Calu3 (cell line): ENCODE results near the gene TUBB8. TPM values are rescaled to one million over a fixed set of nuclear protein-coding genes. Genes with fewer than 3 reads are reported as not detected.
"Not testable (repeated sequence)": the region's sequence is repeated elsewhere in the genome, so short reads cannot be mapped to it uniquely, and the experiment has no call there.

Experiments used
- BruUV-seq: library from RNA; stranded (reverse); fragments of 400-500 nt; replicated peaks from 2 replicates; lab custom pipeline; 2021; lab: Mats Ljungman, UMichigan
- CTCF ChIA-PET: fragments of 300-600 bp; sonication (Branson Sonifier 250); formaldehyde crosslinking; loops from one replicate; lab custom pipeline; 2022; ENCODE audit warnings: antibody characterized with exemption; lab: Charles Lee
- DNase-seq: peaks from one replicate; pipeline ENCODE4 v3.0.0; 2022
- H3K27ac Mint-ChIP-seq: one replicate; pipeline ENCODE4 v1.8.0; 2022; ENCODE audit warnings: mixed read lengths; ENCODE audit not compliant: unreplicated experiment
- H3K27me3 Mint-ChIP-seq: one replicate; pipeline ENCODE4 v1.8.0; 2022; ENCODE audit warnings: mixed read lengths; ENCODE audit not compliant: unreplicated experiment
- H3K36me3 Mint-ChIP-seq: one replicate; pipeline ENCODE4 v1.8.0; 2022; ENCODE audit warnings: mild to moderate bottlenecking, moderate library complexity, mixed read lengths; ENCODE audit not compliant: insufficient read depth, unreplicated experiment
- H3K4me1 Mint-ChIP-seq: one replicate; pipeline ENCODE4 v1.8.0; 2022; ENCODE audit warnings: mild to moderate bottlenecking, low read depth, mixed read lengths; ENCODE audit not compliant: unreplicated experiment
- H3K4me3 Mint-ChIP-seq: one replicate; pipeline ENCODE4 v1.8.0; 2022; ENCODE audit warnings: mild to moderate bottlenecking, low read depth, moderate library complexity, mixed read lengths; ENCODE audit not compliant: unreplicated experiment
- H3K9me3 Mint-ChIP-seq: one replicate; pipeline ENCODE4 v1.8.0; 2022; ENCODE audit warnings: low read depth, mixed read lengths; ENCODE audit not compliant: unreplicated experiment
- CTCF ChIP-seq: fragments of 200-600 bp; IDR thresholded peaks from one replicate; pipeline ENCODE4 v1.8.0; 2022; ENCODE audit warnings: antibody characterized with exemption; ENCODE audit not compliant: unreplicated experiment
- intact Hi-C: fragments of 100-400 bp; cut with micrococcal nuclease; formaldehyde crosslinking; loops from one replicate; pipeline ENCODE4 v1.10.0; 2022; ENCODE audit not compliant: unreplicated experiment
- total RNA-seq: library from RNA; stranded (reverse); gene quantifications from 2 replicates; pipeline ENCODE4 v1.2.3, GENCODE V29; 2022

TUBB8 gene
- total RNA-seq, 1 experiment from 2014 or later, result not detected

DNA sequence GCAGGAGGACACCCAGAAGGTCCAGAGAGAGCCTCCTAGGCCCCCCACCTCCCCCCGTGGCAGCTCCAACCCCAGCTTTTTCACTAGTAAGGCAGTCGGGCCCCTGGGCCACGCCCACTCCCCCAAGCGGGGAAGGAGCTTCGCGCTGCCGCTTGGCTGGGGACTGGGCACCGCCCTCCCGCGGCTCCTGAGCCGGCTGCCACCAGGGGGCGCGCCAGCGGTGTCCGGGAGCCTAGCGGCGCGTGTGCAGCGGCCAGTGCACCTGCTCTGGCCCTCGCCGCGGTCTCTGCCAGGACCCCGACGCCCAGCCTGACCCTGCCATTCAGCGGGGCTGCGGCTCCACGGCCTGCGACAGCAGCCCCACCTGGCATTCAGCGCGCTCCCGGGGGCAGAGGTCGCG is 37.8 kb downstream of the TUBB8 start:
- BruUV-seq, CTCF ChIA-PET, H3K27ac Mint-ChIP-seq, H3K36me3 Mint-ChIP-seq, H3K27me3 Mint-ChIP-seq, H3K4me1 Mint-ChIP-seq, intact Hi-C loops, H3K4me3 Mint-ChIP-seq, H3K9me3 Mint-ChIP-seq: not testable (repeated sequence)
- peak; percentile 32 for TF ChIP-seq CTCF
- peak; percentile 82 for DNase-seq

- H3K27ac Mint-ChIP-seq, BruUV-seq, H3K9me3 Mint-ChIP-seq, H3K36me3 Mint-ChIP-seq, CTCF ChIA-PET, intact Hi-C loops, H3K27me3 Mint-ChIP-seq, H3K4me3 Mint-ChIP-seq, DNase-seq, H3K4me1 Mint-ChIP-seq: not testable (repeated sequence)
These were observed 38.7 kb downstream of the TUBB8 start for GRCh38 chr10:10261-10971.

Other genes with a start within 250 kb of the TUBB8 start
- gene ZMYND11, start 86.2 kb upstream of the TUBB8 start, total RNA-seq, result 37.9 and 40.3 TPM in 2 replicates